A673 (cell line): Measurements from ENCODE around the gene ETS2. TPM values are rescaled to one million over a fixed set of nuclear protein-coding genes. Genes with fewer than 3 reads are reported as not detected.

Experiments used
- BruUV-seq: library from RNA; stranded (reverse); fragments of 400-500 nt; replicated peaks from 2 replicates; lab custom pipeline; 2021; lab: Mats Ljungman, UMichigan
- CTCF ChIA-PET: fragments of 300-600 bp; sonication (Branson Sonifier 250); formaldehyde crosslinking; loops from one replicate; lab custom pipeline; 2022; ENCODE audit warnings: antibody characterized with exemption; lab: Charles Lee
- POLR2A ChIA-PET: fragments of 300-600 bp; sonication (Branson Sonifier 250); formaldehyde crosslinking; loops from one replicate; lab custom pipeline; 2022; ENCODE audit warnings: antibody characterized with exemption; ENCODE audit not compliant: low non-redundant PET; lab: Charles Lee
- DNase-seq: peaks from one replicate; pipeline ENCODE4 v3.0.0-alpha.2; 2015; ENCODE audit warnings: low spot score
- H3K27ac ChIP-seq: fragments of 200-600 bp; sonication (generic); 2 replicates; pipeline ENCODE4 v1.5.1; 2016; ENCODE audit warnings: mixed run types, low read depth, mild to moderate bottlenecking, mixed read lengths, antibody characterized with exemption, low read length; ENCODE audit not compliant: poor library complexity, severe bottlenecking
- H3K27me3 ChIP-seq: fragments of 200-600 bp; sonication (generic); replicated peaks from 2 replicates; pipeline ENCODE4 v1.6.1; 2017; ENCODE audit warnings: mixed run types, low read depth, mild to moderate bottlenecking, mixed read lengths, antibody characterized with exemption, low read length; ENCODE audit not compliant: insufficient read depth, poor library complexity
- H3K36me3 ChIP-seq: fragments of 200-600 bp; sonication (generic); 2 replicates; pipeline ENCODE4 v1.6.1; 2016; ENCODE audit warnings: mixed run types, mild to moderate bottlenecking, mixed read lengths, antibody characterized with exemption, low read length; ENCODE audit not compliant: insufficient read depth, poor library complexity, severe bottlenecking
- H3K4me1 ChIP-seq: fragments of 200-600 bp; sonication (generic); 2 replicates; pipeline ENCODE4 v1.6.1; 2017; ENCODE audit warnings: mixed run types, mild to moderate bottlenecking, mixed read lengths, antibody characterized with exemption, low read length; ENCODE audit not compliant: insufficient read depth, poor library complexity, severe bottlenecking
- H3K4me3 ChIP-seq: fragments of 200-600 bp; sonication (generic); 2 replicates; pipeline ENCODE4 v1.5.1; 2016; ENCODE audit warnings: low read depth, mixed run types, mild to moderate bottlenecking, mixed read lengths, low read length; ENCODE audit not compliant: poor library complexity, severe bottlenecking
- H3K9me3 ChIP-seq: fragments of 200-600 bp; sonication (generic); 2 replicates; pipeline ENCODE4 v1.6.1; 2016; ENCODE audit warnings: mixed run types, low read depth, mild to moderate bottlenecking, mixed read lengths, antibody characterized with exemption, low read length; ENCODE audit not compliant: poor library complexity, severe bottlenecking
- CTCF ChIP-seq: fragments of 300-800, 200-600 bp; sonication (generic); conservative IDR thresholded peaks from 2 replicates; pipeline ENCODE4 v1.5.1; 2017; ENCODE audit warnings: low read depth, mild to moderate bottlenecking, antibody characterized with exemption, low read length, moderate library complexity, mixed read lengths
- EZH2 ChIP-seq: fragments of 200-600 bp; sonication (generic); IDR thresholded peaks from 2 replicates; pipeline ENCODE4 v1.6.1; 2017; ENCODE audit warnings: borderline replicate concordance, low read depth, mild to moderate bottlenecking, mixed read lengths, antibody characterized with exemption, low read length; ENCODE audit not compliant: poor library complexity, severe bottlenecking
- intact Hi-C: fragments of 100-400 bp; cut with micrococcal nuclease; formaldehyde crosslinking; loops from one replicate; pipeline ENCODE4 v1.10.0; 2022; ENCODE audit not compliant: unreplicated experiment
- total RNA-seq: library from RNA; stranded (reverse); gene quantifications from 2 replicates; pipeline ENCODE4 v1.2.3, GENCODE V29; 2021

The ETS2 gene
- total RNA-seq, 1 experiment from 2014 or later: 45.6 TPM

- H3K27me3 ChIP-seq: no peaks in the 10 kb centered on the region
- intact Hi-C loops: no loop called here
- no peaks in the 10 kb centered on the region for H3K36me3 ChIP-seq
- POLR2A ChIA-PET: no interaction called here
- H3K4me1 ChIP-seq: no peaks in the 10 kb centered on the region
- CTCF ChIA-PET: no interaction called here
- no peaks in the 10 kb centered on the region for H3K9me3 ChIP-seq
- no peak for TF ChIP-seq CTCF
- TF ChIP-seq EZH2: no peak
- BruUV-seq: no TSS peak
- no peak for DNase-seq
- no peak overlapping the region for H3K4me3 ChIP-seq
- no peak overlapping the region for H3K27ac ChIP-seq
Measured at GRCh38 chr21:38784458-38785266, 21.1 kb upstream of the ETS2 start.

- intact Hi-C loops: no loop called here
- BruUV-seq: no TSS peak
Measured at GRCh38 chr21:38785483-38785882, 20.2 kb upstream of the ETS2 start.

GRCh38 chr21:38787016-38787415, 18.7 kb upstream of the ETS2 start:
- ChIA-PET POLR2A (no interaction called here), CTCF (no interaction called here)
- DNase-seq: no peak
- H3K27ac ChIP-seq: no peak overlapping the region
- no peaks in the 10 kb centered on the region for H3K9me3 ChIP-seq
- no peaks in the 10 kb centered on the region for H3K27me3 ChIP-seq
- no peaks in the 10 kb centered on the region for H3K4me1 ChIP-seq
- TF ChIP-seq EZH2: no peak
- no peak for TF ChIP-seq CTCF
- H3K36me3 ChIP-seq: no peaks in the 10 kb centered on the region
- H3K4me3 ChIP-seq: no peak overlapping the region
- intact Hi-C loops: no loop called here
- no TSS peak for BruUV-seq

More at GRCh38 chr21:38785483-38785882, 20.2 kb upstream of the ETS2 start:
- ChIA-PET CTCF (no interaction called here), POLR2A (no interaction called here)
- Histone ChIP-seq H3K27ac (no peak overlapping the region), H3K4me3 (no peak overlapping the region), H3K4me1 (no peaks in the 10 kb centered on the region), H3K9me3 (no peaks in the 10 kb centered on the region), H3K27me3 (no peaks in the 10 kb centered on the region), H3K36me3 (no peaks in the 10 kb centered on the region)
- TF ChIP-seq EZH2 (no peak), CTCF (no peak)
- no peak for DNase-seq
